T-helper 1 cell treated with Interleukin-12 subunit alpha and Interleukin-12 subunit beta and Interleukin-4 antibody, amounts not matched to agents 30 μg/mL and 1 μg/mL, for 36 hours (primary cell): Measurements from ENCODE around the gene ELF4.

Source experiments
- H3K27ac Mint-ChIP-seq: one replicate; pipeline ENCODE4 v1.8.0; 2021; ENCODE audit warnings: mild to moderate bottlenecking, mixed read lengths
- H3K27me3 Mint-ChIP-seq: one replicate; pipeline ENCODE4 v1.8.0; 2021; ENCODE audit warnings: low read depth, mixed read lengths
- H3K36me3 Mint-ChIP-seq: one replicate; pipeline ENCODE4 v1.8.0; 2021; ENCODE audit warnings: low read depth, mixed read lengths
- H3K4me1 Mint-ChIP-seq: one replicate; pipeline ENCODE4 v1.8.0; 2021; ENCODE audit warnings: low read depth, mixed read lengths
- H3K4me3 Mint-ChIP-seq: one replicate; pipeline ENCODE4 v1.8.0; 2021; ENCODE audit warnings: mild to moderate bottlenecking, moderate library complexity, mixed read lengths
- H3K9me3 Mint-ChIP-seq: one replicate; pipeline ENCODE4 v1.8.0; 2021; ENCODE audit warnings: mixed read lengths

ELF4 gene

DNA sequence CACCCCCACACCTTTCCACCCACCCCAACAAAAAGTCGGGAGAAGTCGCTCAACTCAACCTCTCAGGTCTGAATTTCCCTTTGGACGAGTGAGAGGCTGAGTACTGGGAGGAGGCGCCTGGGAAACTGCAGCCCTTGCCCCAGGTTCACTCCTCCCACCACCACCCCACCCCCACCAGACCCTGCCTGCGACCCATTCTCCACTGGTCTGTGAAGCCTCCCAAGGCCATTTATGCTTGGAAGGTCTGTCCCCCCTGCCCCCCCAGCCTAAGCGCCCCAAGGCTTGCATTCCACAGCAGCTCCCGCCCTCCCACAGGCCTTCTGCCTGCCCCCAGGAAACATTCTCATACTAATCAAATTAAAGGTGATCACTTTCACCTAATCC, 27.2 kb downstream of the ELF4 start:
- Mint-ChIP-seq H3K4me1 (peaks cover 54% of the 10 kb centered on the region), H3K9me3 (no peaks in the 10 kb centered on the region), H3K36me3 (peaks cover 12% of the 10 kb centered on the region), H3K27ac (peak overlapping the region; percentile 77), H3K4me3 (peak overlapping the region; percentile 86), H3K27me3 (no peaks in the 10 kb centered on the region)

- peak overlapping the region; percentile 62 for H3K4me3 Mint-ChIP-seq
- H3K27ac Mint-ChIP-seq: peak overlapping the region; percentile 77
- H3K27me3 Mint-ChIP-seq: no peaks in the 10 kb centered on the region
- H3K36me3 Mint-ChIP-seq: peaks cover 9% of the 10 kb centered on the region
- peaks cover 50% of the 10 kb centered on the region for H3K4me1 Mint-ChIP-seq
- H3K9me3 Mint-ChIP-seq: no peaks in the 10 kb centered on the region
These were observed 27.8 kb downstream of the ELF4 start for GRCh38 chrX:130082244-130083106.

GRCh38 chrX:130081421-130082045, 28.8 kb downstream of the ELF4 start:
- Mint-ChIP-seq H3K27me3 (no peaks in the 10 kb centered on the region), H3K4me3 (peak overlapping the region; percentile 64), H3K27ac (peak overlapping the region; percentile 69), H3K4me1 (peaks cover 46% of the 10 kb centered on the region), H3K36me3 (peaks cover 9% of the 10 kb centered on the region), H3K9me3 (no peaks in the 10 kb centered on the region)

DNA sequence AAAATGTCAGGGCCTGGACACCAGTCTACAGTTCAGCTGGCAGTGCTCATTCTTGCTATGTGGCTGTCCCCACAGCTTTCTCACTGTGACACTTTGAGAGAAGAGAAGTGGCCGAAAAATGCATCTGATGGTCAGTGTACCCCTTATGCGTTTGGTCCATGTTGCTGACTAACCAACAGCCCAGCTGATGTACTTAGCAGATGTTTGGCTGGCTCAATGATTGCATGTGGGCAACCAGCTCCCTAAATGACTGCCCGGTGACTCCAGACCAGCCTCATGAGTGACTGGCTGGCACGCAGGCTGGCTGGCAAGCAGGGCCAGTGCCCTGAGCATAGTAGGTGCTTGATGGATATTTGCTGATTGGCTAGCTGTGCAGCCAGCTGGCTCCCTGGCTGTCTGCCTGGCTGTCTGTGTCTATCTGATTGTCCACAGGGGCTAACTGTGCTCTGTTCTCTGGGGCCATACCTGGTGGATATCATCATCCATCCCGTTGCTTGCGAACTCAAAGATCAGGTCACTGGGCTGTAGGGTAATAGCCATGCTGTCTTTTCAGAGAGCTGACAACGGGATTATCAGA, 29.4 kb downstream of the ELF4 start:
- H3K27ac Mint-ChIP-seq: no peak overlapping the region
- H3K9me3 Mint-ChIP-seq: no peaks in the 10 kb centered on the region
- peaks cover 8% of the 10 kb centered on the region for H3K36me3 Mint-ChIP-seq
- no peak overlapping the region for H3K4me3 Mint-ChIP-seq
- H3K4me1 Mint-ChIP-seq: peaks cover 43% of the 10 kb centered on the region
- H3K27me3 Mint-ChIP-seq: no peaks in the 10 kb centered on the region

DNA sequence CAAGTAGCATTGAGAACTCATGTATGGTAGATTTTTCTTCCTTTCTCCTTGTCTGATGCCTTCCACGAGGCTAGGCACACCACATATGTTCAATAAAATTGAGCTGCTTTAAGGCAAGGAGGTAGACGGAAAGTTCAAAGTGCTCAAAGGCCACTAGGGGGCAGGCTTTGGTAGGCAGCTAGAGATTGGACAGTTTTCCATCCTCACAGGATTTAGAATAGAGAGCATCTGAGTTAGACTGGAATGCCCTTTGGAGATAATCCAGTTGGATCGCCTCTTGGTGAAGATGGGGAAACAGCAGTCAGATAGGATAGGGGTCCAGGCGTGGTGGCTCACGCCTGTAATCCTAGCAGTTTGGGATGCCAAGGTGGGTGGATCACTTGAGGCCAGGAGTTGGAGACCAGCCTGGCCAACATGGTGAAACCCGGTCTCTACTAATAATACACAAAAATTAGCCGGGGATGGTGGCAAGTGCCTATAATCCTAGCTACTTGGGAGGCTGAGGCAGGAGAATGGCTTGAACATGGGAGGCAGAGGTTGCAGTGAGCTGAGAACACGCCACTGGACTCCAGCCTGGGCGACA, 30.4 kb downstream of the ELF4 start:
- Mint-ChIP-seq H3K4me3 (no peak overlapping the region), H3K27ac (peak overlapping the region; percentile 29), H3K36me3 (peaks cover 12% of the 10 kb centered on the region), H3K27me3 (no peaks in the 10 kb centered on the region), H3K9me3 (no peaks in the 10 kb centered on the region), H3K4me1 (peaks cover 38% of the 10 kb centered on the region)

- H3K9me3 Mint-ChIP-seq: no peaks in the 10 kb centered on the region
- H3K4me1 Mint-ChIP-seq: peaks cover 11% of the 10 kb centered on the region
- peaks cover 14% of the 10 kb centered on the region for H3K36me3 Mint-ChIP-seq
- no peaks in the 10 kb centered on the region for H3K27me3 Mint-ChIP-seq
- H3K27ac Mint-ChIP-seq: no peak overlapping the region
- H3K4me3 Mint-ChIP-seq: no peak overlapping the region
These were observed 34.5 kb downstream of the ELF4 start for GRCh38 chrX:130075777-130076176.

DNA sequence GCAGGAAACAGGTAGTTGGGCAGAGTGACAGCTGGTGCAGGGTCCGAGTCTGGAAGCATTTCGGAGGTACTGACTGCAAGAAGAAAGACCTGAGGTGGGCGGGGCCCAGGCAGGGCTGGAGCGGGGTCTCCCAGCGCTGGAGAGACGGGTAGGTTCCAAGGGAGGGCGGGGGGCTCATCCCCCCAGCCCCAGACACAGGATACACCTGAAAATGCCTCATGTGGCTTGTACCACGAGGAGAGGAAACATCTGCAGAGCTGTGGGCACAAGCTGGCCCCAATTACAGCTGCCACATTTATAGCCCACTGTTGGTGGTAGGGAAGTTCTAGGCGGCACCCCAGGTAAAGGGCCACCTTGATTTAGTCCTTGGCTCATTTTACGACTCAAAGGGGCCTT, 38.0 kb downstream of the ELF4 start:
- H3K9me3 Mint-ChIP-seq: no peaks in the 10 kb centered on the region
- no peaks in the 10 kb centered on the region for H3K27me3 Mint-ChIP-seq
- H3K27ac Mint-ChIP-seq: no peak overlapping the region
- peaks cover 13% of the 10 kb centered on the region for H3K36me3 Mint-ChIP-seq
- peaks cover 4% of the 10 kb centered on the region for H3K4me1 Mint-ChIP-seq
- H3K4me3 Mint-ChIP-seq: no peak overlapping the region

DNA sequence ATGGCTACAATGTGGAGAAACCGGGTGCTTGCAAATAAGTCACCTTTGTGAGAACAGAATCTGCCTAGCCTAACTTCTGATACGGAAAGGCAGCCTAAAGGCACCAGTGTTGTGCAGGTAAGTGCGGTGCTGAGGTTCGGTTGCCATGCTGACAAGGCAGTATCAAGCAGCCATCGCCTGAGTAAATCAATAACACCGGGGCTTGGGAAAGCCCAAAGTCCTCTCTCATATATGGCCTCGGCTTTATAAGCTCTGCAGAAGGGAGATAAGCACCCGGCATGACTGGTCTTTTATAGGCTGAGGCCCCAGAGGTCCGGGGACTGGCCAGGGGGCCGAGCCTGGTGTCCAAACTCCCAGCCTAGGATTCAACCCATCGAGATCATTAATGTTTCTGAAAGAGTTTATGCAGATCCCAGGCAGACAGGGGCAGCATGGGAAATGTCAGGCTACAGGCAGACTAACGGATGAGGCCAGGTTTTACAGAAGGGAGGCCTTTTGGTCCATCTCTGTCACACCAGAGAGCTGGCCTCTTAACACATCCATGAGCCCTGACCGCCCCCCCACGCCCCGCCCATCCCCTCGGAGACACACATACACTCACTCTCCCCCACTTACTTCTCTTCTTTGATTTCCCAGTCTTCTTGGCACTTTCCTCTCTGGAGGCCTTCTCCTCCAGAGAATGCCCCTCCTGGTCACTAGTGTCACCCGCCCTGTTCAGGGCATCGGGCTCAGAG, 38.5 kb downstream of the ELF4 start:
- Mint-ChIP-seq H3K27ac (no peak overlapping the region), H3K36me3 (peaks cover 17% of the 10 kb centered on the region), H3K4me3 (no peak overlapping the region), H3K4me1 (peaks cover 4% of the 10 kb centered on the region), H3K27me3 (no peaks in the 10 kb centered on the region), H3K9me3 (no peaks in the 10 kb centered on the region)

DNA sequence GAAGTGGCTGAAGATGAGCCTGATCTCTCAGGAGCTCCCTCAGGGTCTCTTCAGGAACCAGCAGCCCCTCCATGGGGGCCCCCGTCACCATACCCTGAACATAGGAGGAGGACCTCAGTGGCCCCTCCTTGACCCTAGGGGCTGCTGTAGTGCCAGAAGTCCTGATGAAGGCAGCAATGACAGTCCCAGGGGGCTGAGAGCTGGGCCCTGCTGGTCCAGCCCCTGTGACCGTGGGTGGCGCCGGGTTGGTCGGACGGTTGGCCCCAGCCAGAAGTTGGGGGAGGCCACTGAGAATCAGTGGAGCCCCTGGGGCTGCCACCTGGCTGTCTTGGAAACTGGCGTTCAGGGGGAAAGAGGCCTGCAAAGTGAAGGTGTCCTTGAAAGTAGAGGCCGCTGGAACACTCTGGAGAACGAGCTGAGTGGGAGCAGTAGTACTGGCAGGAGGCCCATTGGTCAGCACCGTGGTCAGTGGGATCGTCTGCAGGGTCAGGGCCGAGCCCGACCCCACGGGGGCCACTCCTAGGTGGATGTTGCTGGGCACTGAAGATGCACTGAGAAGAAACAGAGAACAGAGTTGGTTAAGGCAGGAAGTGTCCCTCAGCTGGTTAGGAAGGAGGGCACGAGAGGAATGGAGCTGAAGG, 43.2 kb downstream of the ELF4 start:
- H3K36me3 Mint-ChIP-seq: peaks cover 22% of the 10 kb centered on the region
- H3K4me3 Mint-ChIP-seq: no peak overlapping the region
- H3K27ac Mint-ChIP-seq: peak overlapping the region; percentile 52
- H3K9me3 Mint-ChIP-seq: no peaks in the 10 kb centered on the region
- H3K27me3 Mint-ChIP-seq: no peaks in the 10 kb centered on the region
- peaks cover 3% of the 10 kb centered on the region for H3K4me1 Mint-ChIP-seq

DNA sequence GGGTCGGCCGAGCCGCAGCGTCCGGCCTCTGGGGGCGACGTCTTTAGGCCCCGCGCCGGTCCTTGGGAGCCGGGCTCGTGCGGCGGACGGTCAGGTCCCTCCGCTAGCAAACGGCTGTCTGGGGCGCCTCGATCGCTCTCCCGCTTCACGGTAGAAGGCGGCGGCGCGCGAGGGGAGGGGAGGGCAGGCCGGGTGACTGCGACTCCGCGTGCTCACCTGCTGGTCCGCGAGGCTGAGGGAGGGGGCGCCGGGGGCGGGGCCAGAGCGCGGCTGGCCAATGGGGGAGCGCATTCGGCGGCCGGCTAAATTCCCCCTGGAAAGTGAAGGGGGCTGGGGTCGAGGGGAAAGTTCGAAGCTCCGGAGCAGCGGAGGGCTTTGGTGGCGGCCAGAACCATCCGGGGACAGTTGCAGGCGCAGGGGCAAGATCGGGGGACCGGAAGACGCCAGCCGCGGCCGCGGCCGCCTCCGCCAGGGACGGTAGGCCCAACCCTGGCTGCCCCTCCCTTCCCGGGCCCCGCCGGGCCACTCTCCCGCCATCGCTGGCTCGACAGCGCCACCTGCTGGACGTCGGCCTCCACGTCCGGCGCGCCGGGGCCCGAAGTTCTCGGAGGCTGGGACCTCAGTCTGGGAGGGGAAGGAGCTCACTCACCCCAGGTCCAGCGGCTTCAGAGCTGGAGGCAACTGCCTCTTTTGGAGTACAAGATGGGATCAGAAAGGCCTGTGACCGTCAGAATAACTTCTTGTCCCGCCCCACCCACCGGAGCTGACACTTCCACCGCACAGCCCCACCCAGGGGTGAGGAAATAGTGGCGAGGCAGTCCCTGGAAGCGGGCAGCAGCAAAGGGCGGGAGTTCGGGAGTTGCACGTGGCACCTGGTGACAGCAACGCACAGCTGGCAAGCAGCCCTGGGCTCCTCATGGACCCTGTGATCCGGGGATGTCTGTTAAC, 49.9 kb downstream of the ELF4 start:
- peaks cover 4% of the 10 kb centered on the region for H3K4me1 Mint-ChIP-seq
- no peaks in the 10 kb centered on the region for H3K9me3 Mint-ChIP-seq
- peak overlapping the region; percentile 73 for H3K4me3 Mint-ChIP-seq
- peaks cover 9% of the 10 kb centered on the region for H3K36me3 Mint-ChIP-seq
- peak overlapping the region; percentile 55 for H3K27ac Mint-ChIP-seq
- H3K27me3 Mint-ChIP-seq: no peaks in the 10 kb centered on the region

GRCh38 chrX:130058652-130059051, 51.6 kb downstream of the ELF4 start:
- peak overlapping the region; percentile 29 for H3K4me3 Mint-ChIP-seq
- no peaks in the 10 kb centered on the region for H3K9me3 Mint-ChIP-seq
- no peaks in the 10 kb centered on the region for H3K27me3 Mint-ChIP-seq
- peaks cover 1% of the 10 kb centered on the region for H3K4me1 Mint-ChIP-seq
- no peak overlapping the region for H3K27ac Mint-ChIP-seq
- peaks cover 3% of the 10 kb centered on the region for H3K36me3 Mint-ChIP-seq

DNA sequence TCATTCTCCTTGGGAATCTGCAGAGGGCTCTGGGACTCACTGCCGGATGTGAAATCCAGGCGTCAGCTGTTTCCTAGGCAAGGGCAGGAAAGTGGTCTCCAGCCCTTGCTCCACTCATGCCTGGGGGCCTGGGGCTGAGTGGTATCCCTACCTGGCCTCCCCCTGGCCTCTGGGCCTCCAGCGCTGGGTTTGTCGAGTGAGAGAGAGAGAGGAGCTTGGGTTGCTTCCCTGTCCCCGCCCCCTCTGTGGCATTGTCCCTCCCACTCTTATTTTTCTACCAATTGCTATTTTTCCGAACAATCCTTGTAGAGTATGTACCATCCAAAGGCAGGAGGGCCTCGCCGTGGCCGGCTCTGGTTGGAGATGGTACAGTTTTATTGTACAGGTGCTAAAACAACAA, 53.1 kb downstream of the ELF4 start:
- Mint-ChIP-seq H3K36me3 (peaks cover 3% of the 10 kb centered on the region), H3K4me3 (no peak overlapping the region), H3K4me1 (peaks cover 1% of the 10 kb centered on the region), H3K27ac (no peak overlapping the region), H3K9me3 (no peaks in the 10 kb centered on the region), H3K27me3 (no peaks in the 10 kb centered on the region)

GRCh38 chrX:130055899-130056298, 54.4 kb downstream of the ELF4 start:
- Mint-ChIP-seq H3K4me3 (no peak overlapping the region), H3K9me3 (no peaks in the 10 kb centered on the region), H3K4me1 (no peaks in the 10 kb centered on the region), H3K27me3 (no peaks in the 10 kb centered on the region), H3K27ac (no peak overlapping the region), H3K36me3 (peaks cover 3% of the 10 kb centered on the region)
